Smooth muscle cell (in vitro differentiated cells): ENCODE results near the gene GGT6. TPM values are rescaled to one million over a fixed set of nuclear protein-coding genes. Genes with fewer than 3 reads are reported as not detected.

Experiments used
- DNase-seq: peaks from one replicate; lab custom pipeline; 2025; ENCODE audit not compliant: unreplicated experiment; lab: John Stamatoyannopoulos, UW
- H2AFZ ChIP-seq: fragments of 200-600 bp; sonication (generic); 2 replicates; pipeline ENCODE4 v1.6.0; 2016; ENCODE audit warnings: antibody characterized with exemption, low read depth, mild to moderate bottlenecking
- H3F3A ChIP-seq: fragments of 200-600 bp; sonication (generic); 2 replicates; pipeline ENCODE4 v1.6.0; 2017; ENCODE audit warnings: antibody characterized with exemption, low read depth
- H3K27ac ChIP-seq: fragments of 200-600 bp; sonication (generic); 2 replicates; pipeline ENCODE4 v1.5.1; 2016; ENCODE audit warnings: low read depth, mild to moderate bottlenecking
- H3K27me3 ChIP-seq: fragments of 200-600 bp; sonication (generic); 2 replicates; pipeline ENCODE4 v1.6.1; 2016; ENCODE audit warnings: low read depth, mild to moderate bottlenecking
- H3K36me3 ChIP-seq: fragments of 200-600 bp; sonication (generic); 2 replicates; pipeline ENCODE4 v1.5.1; 2016; ENCODE audit warnings: low read depth
- H3K4me1 ChIP-seq: fragments of 200-600 bp; sonication (generic); 2 replicates; pipeline ENCODE4 v1.5.1; 2016; ENCODE audit warnings: low read depth
- H3K4me2 ChIP-seq: fragments of 200-600 bp; sonication (generic); 2 replicates; pipeline ENCODE4 v1.6.0; 2016; ENCODE audit warnings: mild to moderate bottlenecking
- H3K4me3 ChIP-seq: fragments of 200-600 bp; sonication (generic); 2 replicates; pipeline ENCODE4 v1.5.1; 2016; ENCODE audit warnings: mild to moderate bottlenecking
- H3K79me2 ChIP-seq: fragments of 200-600 bp; sonication (generic); 2 replicates; pipeline ENCODE4 v1.6.0; 2016; ENCODE audit warnings: low read depth, mild to moderate bottlenecking
- H3K9ac ChIP-seq: fragments of 200-600 bp; sonication (generic); 2 replicates; pipeline ENCODE4 v1.6.0; 2016; ENCODE audit warnings: low read depth
- H3K9me3 ChIP-seq: fragments of 200-600 bp; sonication (generic); replicated peaks from 2 replicates; pipeline ENCODE4 v1.5.1; 2016; ENCODE audit warnings: low read depth
- H4K20me1 ChIP-seq: fragments of 200-600 bp; sonication (generic); 2 replicates; pipeline ENCODE4 v1.6.0; 2016; ENCODE audit warnings: low read depth
- CTCF ChIP-seq: fragments of 200-600 bp; sonication (generic); IDR thresholded peaks from 2 replicates; pipeline ENCODE4 v1.5.1; 2017; ENCODE audit warnings: borderline replicate concordance, mild to moderate bottlenecking, antibody characterized with exemption; ENCODE audit not compliant: insufficient read depth, poor library complexity, severe bottlenecking
- WGBS: methylation state at CpG from one replicate; pipeline ENCODE4 v1.1.7; 2016; ENCODE audit warnings: low lambda C conversion rate; 5-methylcytosine and 5-hydroxymethylcytosine counted together
- polyA plus RNA-seq: library from polyadenylated mRNA; unstranded; fragments of >200 nt; fragmentation: Nextera tagmentation; extraction: Ambion mirVana; gene quantifications from 2 replicates; pipeline ENCODE4 v1.2.1, GENCODE V29; 2016
- total RNA-seq: library from RNA; depleted of rRNA; stranded (reverse); fragments of >200 nt; gene quantifications from 2 replicates; pipeline ENCODE4 v1.2.3, GENCODE V29; 2014

Gene GGT6
- total and polyA plus RNA-seq, 2 experiments from 2014 or later, result 0.27 TPM; not detected in 1

- WGBS, result 97% methylated on average over 16 of the region's 17 CpGs
- no peaks in the 10 kb centered on the region for H3K36me3 ChIP-seq
- H3K27ac ChIP-seq, result no peak overlapping the region
- H3K4me3 ChIP-seq, result no peak overlapping the region
- no peaks in the 10 kb centered on the region for H3K79me2 ChIP-seq
- H3K4me2 ChIP-seq, result no peak overlapping the region
- no peak overlapping the region for H2AFZ ChIP-seq
- H3K9me3 ChIP-seq, result no peaks in the 10 kb centered on the region
- TF ChIP-seq CTCF, result no peak
- peaks cover 4% of the 10 kb centered on the region for H3K4me1 ChIP-seq
- H3K27me3 ChIP-seq, result no peaks in the 10 kb centered on the region
- no peak overlapping the region for H3K9ac ChIP-seq
- H3F3A ChIP-seq, result no peaks in the 10 kb centered on the region
- no peaks in the 10 kb centered on the region for H4K20me1 ChIP-seq
- DNase-seq, result no peak
Measured at GRCh38 chr17:4531988-4532736, 28.2 kb downstream of the GGT6 start.

- H4K20me1 ChIP-seq, result no peaks in the 10 kb centered on the region
- 80% methylated on average over 29 of the region's 30 CpGs for WGBS
- no peak overlapping the region for H3K4me3 ChIP-seq
- no peak overlapping the region for H3K4me2 ChIP-seq
- H3F3A ChIP-seq, result no peaks in the 10 kb centered on the region
- DNase-seq, result no peak
- H3K36me3 ChIP-seq, result no peaks in the 10 kb centered on the region
- H3K4me1 ChIP-seq, result no peaks in the 10 kb centered on the region
- no peaks in the 10 kb centered on the region for H3K9me3 ChIP-seq
- H3K27me3 ChIP-seq, result no peaks in the 10 kb centered on the region
- no peaks in the 10 kb centered on the region for H3K79me2 ChIP-seq
- TF ChIP-seq CTCF, result no peak
- H2AFZ ChIP-seq, result no peak overlapping the region
- H3K9ac ChIP-seq, result no peak overlapping the region
- no peak overlapping the region for H3K27ac ChIP-seq
Measured at GRCh38 chr17:4530799-4531730, 29.3 kb downstream of the GGT6 start.

GRCh38 chr17:4529533-4530152, 30.7 kb downstream of the GGT6 start:
- Histone ChIP-seq H3K9ac (no peak overlapping the region), H3K4me1 (no peaks in the 10 kb centered on the region), H3K79me2 (no peaks in the 10 kb centered on the region), H4K20me1 (no peaks in the 10 kb centered on the region), H3K27ac (no peak overlapping the region), H3K27me3 (no peaks in the 10 kb centered on the region), H3K4me2 (no peak overlapping the region), H3F3A (no peaks in the 10 kb centered on the region), H2AFZ (no peak overlapping the region), H3K9me3 (no peaks in the 10 kb centered on the region), H3K36me3 (no peaks in the 10 kb centered on the region), H3K4me3 (no peak overlapping the region)
- WGBS, result 95% methylated on average over 11 of the region's 13 CpGs
- no peak for DNase-seq
- no peak for TF ChIP-seq CTCF
